PC-3 (cell line): ENCODE measurements around the gene DDX10. TPM values are rescaled to one million over a fixed set of nuclear protein-coding genes. Genes with fewer than 3 reads are reported as not detected.

Experiments
- ATAC-seq: fragments of 200-7000 bp; cut with Tn5 transposase; 2 replicates; pipeline ENCODE4 v1.9.1; 2020; ENCODE audit warnings: mild to moderate bottlenecking, moderate library complexity
- BruUV-seq: library from RNA; stranded (reverse); fragments of 400-500 nt; replicated peaks from 2 replicates; lab custom pipeline; 2021; lab: Mats Ljungman, UMichigan
- CTCF ChIA-PET: fragments of 300-600 bp; sonication (Branson Sonifier 250); formaldehyde crosslinking; loops from one replicate; lab custom pipeline; 2022; ENCODE audit warnings: antibody characterized with exemption; lab: Charles Lee
- POLR2A ChIA-PET: fragments of 300-600 bp; sonication (Branson Sonifier 250); formaldehyde crosslinking; loops from one replicate; lab custom pipeline; 2022; ENCODE audit warnings: antibody characterized with exemption; ENCODE audit not compliant: unreplicated experiment; lab: Charles Lee
- DNase-seq: peaks from one replicate; pipeline ENCODE4 v3.0.0-alpha.2; 2015
- H2AFZ ChIP-seq: fragments of 300-600 bp; sonication (generic); 2 replicates; pipeline ENCODE4 v1.6.0; 2016; ENCODE audit warnings: antibody characterized with exemption, low read length
- H3F3A ChIP-seq: fragments of 300-600 bp; sonication (generic); one replicate; pipeline ENCODE4 v1.6.0; 2017; ENCODE audit warnings: antibody characterized with exemption, low read length, control low read depth, mild to moderate bottlenecking; ENCODE audit not compliant: unreplicated experiment
- H3K27ac ChIP-seq: fragments of 300-600 bp; sonication (generic); 2 replicates; pipeline ENCODE4 v1.5.1; 2016; ENCODE audit warnings: mild to moderate bottlenecking, low read length
- H3K27me3 ChIP-seq: fragments of 300-600 bp; sonication (generic); 2 replicates; pipeline ENCODE4 v1.6.1; 2016; ENCODE audit warnings: low read length, mixed read lengths
- H3K36me3 ChIP-seq: fragments of 300-600 bp; sonication (generic); 2 replicates; pipeline ENCODE4 v1.6.1; 2016; ENCODE audit warnings: low read depth, mixed run types, low read length, mixed read lengths
- H3K4me1 ChIP-seq: fragments of 300-600 bp; sonication (generic); 2 replicates; pipeline ENCODE4 v1.5.1; 2016; ENCODE audit warnings: low read length; ENCODE audit not compliant: insufficient read depth
- H3K4me2 ChIP-seq: fragments of 300-600 bp; sonication (generic); 2 replicates; pipeline ENCODE4 v1.6.0; 2016; ENCODE audit warnings: low read length
- H3K4me3 ChIP-seq: fragments of 300-600 bp; sonication (generic); 2 replicates; pipeline ENCODE4 v1.5.1; 2016; ENCODE audit warnings: mild to moderate bottlenecking, low read length, mixed read lengths
- H3K79me2 ChIP-seq: fragments of 300-600 bp; sonication (generic); 2 replicates; pipeline ENCODE4 v1.6.1; 2017; ENCODE audit warnings: low read length, mixed read lengths
- H3K9ac ChIP-seq: fragments of 300-600 bp; sonication (generic); 2 replicates; pipeline ENCODE4 v1.6.0; 2016; ENCODE audit warnings: mild to moderate bottlenecking, low read length
- H3K9me2 ChIP-seq: fragments of 300-600 bp; sonication (generic); replicated peaks from 2 replicates; pipeline ENCODE4 v1.6.1; 2016; ENCODE audit warnings: mixed run types, low read length, mixed read lengths
- H3K9me3 ChIP-seq: fragments of 300-600 bp; sonication (generic); 2 replicates; pipeline ENCODE4 v1.6.1; 2016; ENCODE audit warnings: low read length, mixed read lengths
- H4K20me1 ChIP-seq: fragments of 300-600 bp; sonication (generic); 2 replicates; pipeline ENCODE4 v1.6.1; 2016; ENCODE audit warnings: low read length, mixed read lengths
- EZH2 ChIP-seq: fragments of 300-600 bp; sonication (generic); IDR thresholded peaks from one replicate; pipeline ENCODE4 v1.6.1; 2017; ENCODE audit warnings: antibody characterized with exemption, mild to moderate bottlenecking, low read length; ENCODE audit not compliant: unreplicated experiment
- EZH2phosphoT487 ChIP-seq: fragments of 300-600 bp; sonication (generic); IDR thresholded peaks from 2 replicates; pipeline ENCODE4 v1.6.1; 2018; ENCODE audit warnings: mild to moderate bottlenecking, antibody characterized with exemption, low read length, borderline replicate concordance
- intact Hi-C: fragments of 100-400 bp; cut with micrococcal nuclease; formaldehyde crosslinking; loops from 2 replicates; pipeline ENCODE4 v1.9.0; 2023
- total RNA-seq: library from RNA; depleted of rRNA; stranded (reverse); fragments of >200 nt; gene quantifications from 2 replicates; pipeline ENCODE4 v1.2.3, GENCODE V29; 2014
- TF ChIP-seq, protein P1 (sequence below): fragments of 300-600 bp; sonication (generic); conservative IDR thresholded peaks from 2 replicates; pipeline ENCODE4 v1.5.1; 2017; ENCODE audit warnings: antibody characterized with exemption, low read depth, mild to moderate bottlenecking, low read length

Gene DDX10
- total RNA-seq, 1 experiment from 2014 or later, result 55.2 TPM

GRCh38 chr11:108698844-108699642 is 34.2 kb downstream of the DDX10 start:
- ChIA-PET POLR2A (no interaction called here), CTCF (interaction anchor here (0.5 to 1.9 kb wide), 3 partner anchors 44 to 216 kb away, joined by 6 to 12 read pairs (median 9); no protein-coding TSS in a partner anchor)
- peaks cover 30% of the 10 kb centered on the region for H3K36me3 ChIP-seq
- H3K9ac ChIP-seq, result no peak overlapping the region
- DNase-seq (no peak), ATAC-seq (no peak)
- peaks cover 5% of the 10 kb centered on the region for H3K4me1 ChIP-seq
- no peak overlapping the region for H3K27ac ChIP-seq
- intact Hi-C loops, result loop anchor here (1.0 to 10.0 kb wide), 5 partner anchors 172 to 1240 kb away; no protein-coding TSS in a partner anchor
- no peaks in the 10 kb centered on the region for H4K20me1 ChIP-seq
- no peaks in the 10 kb centered on the region for H3K27me3 ChIP-seq
- no peaks in the 10 kb centered on the region for H3K9me3 ChIP-seq
- H3K9me2 ChIP-seq, result no peaks in the 10 kb centered on the region
- BruUV-seq, result no TSS peak
- no peaks in the 10 kb centered on the region for H3F3A ChIP-seq
- no peak overlapping the region for H2AFZ ChIP-seq
- no peaks in the 10 kb centered on the region for H3K79me2 ChIP-seq
- no peak overlapping the region for H3K4me2 ChIP-seq
- TF ChIP-seq EZH2 (no peak), EZH2phosphoT487 (no peak)
- TF ChIP-seq, protein P1, sequence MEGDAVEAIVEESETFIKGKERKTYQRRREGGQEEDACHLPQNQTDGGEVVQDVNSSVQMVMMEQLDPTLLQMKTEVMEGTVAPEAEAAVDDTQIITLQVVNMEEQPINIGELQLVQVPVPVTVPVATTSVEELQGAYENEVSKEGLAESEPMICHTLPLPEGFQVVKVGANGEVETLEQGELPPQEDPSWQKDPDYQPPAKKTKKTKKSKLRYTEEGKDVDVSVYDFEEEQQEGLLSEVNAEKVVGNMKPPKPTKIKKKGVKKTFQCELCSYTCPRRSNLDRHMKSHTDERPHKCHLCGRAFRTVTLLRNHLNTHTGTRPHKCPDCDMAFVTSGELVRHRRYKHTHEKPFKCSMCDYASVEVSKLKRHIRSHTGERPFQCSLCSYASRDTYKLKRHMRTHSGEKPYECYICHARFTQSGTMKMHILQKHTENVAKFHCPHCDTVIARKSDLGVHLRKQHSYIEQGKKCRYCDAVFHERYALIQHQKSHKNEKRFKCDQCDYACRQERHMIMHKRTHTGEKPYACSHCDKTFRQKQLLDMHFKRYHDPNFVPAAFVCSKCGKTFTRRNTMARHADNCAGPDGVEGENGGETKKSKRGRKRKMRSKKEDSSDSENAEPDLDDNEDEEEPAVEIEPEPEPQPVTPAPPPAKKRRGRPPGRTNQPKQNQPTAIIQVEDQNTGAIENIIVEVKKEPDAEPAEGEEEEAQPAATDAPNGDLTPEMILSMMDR, result no peak
- H3K4me3 ChIP-seq, result no peak overlapping the region

DNA sequence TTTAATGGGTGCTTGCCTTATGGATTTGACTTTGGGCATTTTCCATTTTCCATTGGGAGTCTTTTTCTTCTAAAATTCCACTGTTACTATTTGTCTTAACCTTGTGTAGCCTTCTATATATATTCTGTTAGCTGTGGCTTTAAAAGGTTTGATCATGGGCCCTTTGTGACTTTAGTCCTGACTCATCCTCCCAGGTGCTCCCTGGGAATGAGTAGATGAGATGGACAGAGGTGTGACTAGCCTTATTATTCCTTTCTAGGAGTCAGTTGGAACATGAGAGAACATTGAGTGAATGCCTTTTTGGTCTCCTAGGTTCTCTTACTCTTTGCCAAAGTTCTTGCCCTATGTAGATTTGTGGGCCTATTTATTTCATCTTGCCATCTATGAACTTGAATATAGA is 39.0 kb downstream of the DDX10 start:
- peaks cover 55% of the 10 kb centered on the region for H3K36me3 ChIP-seq
- H3K9me3 ChIP-seq, result no peaks in the 10 kb centered on the region
- H3K4me1 ChIP-seq, result no peaks in the 10 kb centered on the region
- H4K20me1 ChIP-seq, result no peaks in the 10 kb centered on the region
- no peak for TF ChIP-seq EZH2phosphoT487
- TF ChIP-seq, protein P1, result no peak
- TF ChIP-seq EZH2, result no peak
- POLR2A ChIA-PET, result no interaction called here
- H3K4me3 ChIP-seq, result no peak overlapping the region
- no peak overlapping the region for H3K27ac ChIP-seq
- no peak overlapping the region for H2AFZ ChIP-seq
- H3K79me2 ChIP-seq, result no peaks in the 10 kb centered on the region
- ATAC-seq (no peak), DNase-seq (no peak)
- no peak overlapping the region for H3K9ac ChIP-seq
- no TSS peak for BruUV-seq
- intact Hi-C loops, result no loop called here
- H3K9me2 ChIP-seq, result no peaks in the 10 kb centered on the region
- H3K4me2 ChIP-seq, result no peak overlapping the region
- no peaks in the 10 kb centered on the region for H3K27me3 ChIP-seq
- CTCF ChIA-PET, result no interaction called here
- H3F3A ChIP-seq, result no peaks in the 10 kb centered on the region

- BruUV-seq, result no TSS peak
- Histone ChIP-seq H3K4me1 (no peaks in the 10 kb centered on the region), H3K36me3 (peaks cover 60% of the 10 kb centered on the region), H3K4me2 (no peak overlapping the region), H4K20me1 (no peaks in the 10 kb centered on the region), H3K4me3 (no peak overlapping the region), H3K9me2 (no peaks in the 10 kb centered on the region), H3K9me3 (no peaks in the 10 kb centered on the region), H3K27me3 (no peaks in the 10 kb centered on the region), H3K79me2 (no peaks in the 10 kb centered on the region), H2AFZ (no peak overlapping the region), H3K9ac (no peak overlapping the region), H3K27ac (no peak overlapping the region), H3F3A (no peaks in the 10 kb centered on the region)
- no peak for DNase-seq
- POLR2A ChIA-PET, result no interaction called here
- TF ChIP-seq EZH2, result no peak
- TF ChIP-seq, protein P1, result no peak
- TF ChIP-seq EZH2phosphoT487, result no peak
- CTCF ChIA-PET, result no interaction called here
- no peak for ATAC-seq
- intact Hi-C loops, result no loop called here
Measured at GRCh38 chr11:108705061-108705460, 40.2 kb downstream of the DDX10 start.
